Fibroblast of the aortic adventitia (primary cell): ENCODE measurements around the gene PRKG1. TPM values are rescaled to one million over a fixed set of nuclear protein-coding genes. Genes with fewer than 3 reads are reported as not detected.

Experiments used
- DNase-seq: peaks from one replicate; pipeline ENCODE4 v3.0.0-alpha.2; 2010; ENCODE audit warnings: low read depth
- H3K4me3 ChIP-seq: 2 replicates; pipeline ENCODE4 v1.5.1; 2011; ENCODE audit warnings: low read depth, mild to moderate bottlenecking, control low read depth, low read length, moderate library complexity
- total RNA-seq: library from RNA; depleted of rRNA; stranded (reverse); fragments of >200 nt; gene quantifications from 2 replicates; pipeline ENCODE4 v1.2.3, GENCODE V29; 2012; ENCODE audit warnings: low replicate concordance
- TF ChIP-seq, protein P1 (sequence below): IDR thresholded peaks from 2 replicates; pipeline ENCODE4 v1.5.1; 2011; ENCODE audit warnings: mild to moderate bottlenecking, low read length, control low read depth, inconsistent platforms; ENCODE audit not compliant: insufficient read depth

The PRKG1 gene
- total RNA-seq, 1 donor: 45.6 TPM

DNA sequence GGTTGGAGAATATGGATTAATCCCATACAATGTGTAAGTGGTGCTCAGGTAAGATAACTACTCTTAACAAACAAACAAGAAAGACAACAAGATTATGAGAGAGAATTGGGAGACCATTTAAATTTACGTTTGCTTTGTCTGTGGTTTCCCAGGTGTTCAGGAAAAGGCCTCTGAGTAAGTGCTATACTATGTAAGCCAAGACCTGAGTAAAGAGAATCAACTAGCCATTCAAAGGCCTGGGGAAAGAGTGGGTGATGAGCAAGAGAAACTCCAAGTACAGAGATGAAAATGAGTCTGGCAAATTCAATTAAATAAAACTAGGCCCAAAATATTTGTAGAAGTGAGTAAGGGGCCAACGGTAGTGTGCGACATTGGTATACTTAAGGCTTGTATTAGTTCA lies 615.2 kb downstream of the PRKG1 start:
- TF ChIP-seq, protein P1, sequence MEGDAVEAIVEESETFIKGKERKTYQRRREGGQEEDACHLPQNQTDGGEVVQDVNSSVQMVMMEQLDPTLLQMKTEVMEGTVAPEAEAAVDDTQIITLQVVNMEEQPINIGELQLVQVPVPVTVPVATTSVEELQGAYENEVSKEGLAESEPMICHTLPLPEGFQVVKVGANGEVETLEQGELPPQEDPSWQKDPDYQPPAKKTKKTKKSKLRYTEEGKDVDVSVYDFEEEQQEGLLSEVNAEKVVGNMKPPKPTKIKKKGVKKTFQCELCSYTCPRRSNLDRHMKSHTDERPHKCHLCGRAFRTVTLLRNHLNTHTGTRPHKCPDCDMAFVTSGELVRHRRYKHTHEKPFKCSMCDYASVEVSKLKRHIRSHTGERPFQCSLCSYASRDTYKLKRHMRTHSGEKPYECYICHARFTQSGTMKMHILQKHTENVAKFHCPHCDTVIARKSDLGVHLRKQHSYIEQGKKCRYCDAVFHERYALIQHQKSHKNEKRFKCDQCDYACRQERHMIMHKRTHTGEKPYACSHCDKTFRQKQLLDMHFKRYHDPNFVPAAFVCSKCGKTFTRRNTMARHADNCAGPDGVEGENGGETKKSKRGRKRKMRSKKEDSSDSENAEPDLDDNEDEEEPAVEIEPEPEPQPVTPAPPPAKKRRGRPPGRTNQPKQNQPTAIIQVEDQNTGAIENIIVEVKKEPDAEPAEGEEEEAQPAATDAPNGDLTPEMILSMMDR: no peak
- H3K4me3 ChIP-seq: no peak overlapping the region
- no peak for DNase-seq

DNA sequence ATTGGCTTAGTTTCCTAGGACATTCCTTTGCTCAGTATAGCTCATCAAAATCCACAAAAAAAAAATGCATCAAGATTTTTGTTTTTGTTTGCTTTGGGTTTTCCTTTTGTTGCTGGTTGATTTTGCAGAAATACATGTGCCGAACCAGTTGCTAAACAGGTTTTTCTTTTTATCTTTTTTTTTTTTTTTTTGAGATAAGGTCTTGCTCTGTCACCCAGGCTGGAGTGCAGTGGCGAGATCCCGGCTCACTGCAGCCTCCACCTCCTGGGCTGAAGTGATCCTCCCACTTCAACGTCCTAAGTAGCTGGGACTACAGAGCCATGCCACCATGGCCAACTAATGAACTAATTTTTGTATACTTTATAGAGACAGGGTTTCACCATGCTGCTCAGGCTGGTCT lies 616.8 kb downstream of the PRKG1 start:
- no peak overlapping the region for H3K4me3 ChIP-seq
- no peak for DNase-seq
- TF ChIP-seq, protein P1: no peak

DNA sequence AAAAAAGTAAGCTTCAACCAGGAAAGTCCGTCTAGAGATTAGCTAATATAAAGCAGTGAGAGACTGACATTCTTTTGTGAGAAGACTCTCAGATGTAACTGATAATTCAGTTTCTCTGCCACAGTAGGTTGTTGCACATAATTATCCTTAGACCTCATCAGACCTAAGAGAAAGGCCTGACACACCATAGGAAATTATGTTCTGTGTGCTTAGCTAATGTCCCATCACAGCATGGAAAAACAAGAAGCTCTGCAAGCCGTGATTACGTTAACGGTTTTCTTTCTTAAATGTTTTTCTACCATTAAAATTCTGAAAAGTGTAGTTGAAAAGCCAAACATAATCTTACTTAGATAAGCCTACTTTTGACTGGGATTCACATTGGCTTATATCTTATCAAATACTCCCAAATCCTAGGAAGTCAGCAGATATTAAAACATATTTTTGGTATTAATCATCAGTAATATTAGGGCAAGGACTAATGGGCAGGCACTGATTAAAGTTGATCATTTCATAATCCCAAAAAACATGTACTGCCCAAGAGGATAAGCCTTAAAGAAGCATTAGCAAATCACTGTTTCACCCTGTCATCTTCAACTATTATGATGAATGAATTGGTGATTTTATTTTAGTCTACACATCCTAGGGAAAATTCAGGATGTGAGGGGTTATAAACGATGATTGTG lies 619.9 kb downstream of the PRKG1 start:
- DNase-seq: peak; percentile 31
- TF ChIP-seq, protein P1: no peak
- H3K4me3 ChIP-seq: no peak overlapping the region

DNA sequence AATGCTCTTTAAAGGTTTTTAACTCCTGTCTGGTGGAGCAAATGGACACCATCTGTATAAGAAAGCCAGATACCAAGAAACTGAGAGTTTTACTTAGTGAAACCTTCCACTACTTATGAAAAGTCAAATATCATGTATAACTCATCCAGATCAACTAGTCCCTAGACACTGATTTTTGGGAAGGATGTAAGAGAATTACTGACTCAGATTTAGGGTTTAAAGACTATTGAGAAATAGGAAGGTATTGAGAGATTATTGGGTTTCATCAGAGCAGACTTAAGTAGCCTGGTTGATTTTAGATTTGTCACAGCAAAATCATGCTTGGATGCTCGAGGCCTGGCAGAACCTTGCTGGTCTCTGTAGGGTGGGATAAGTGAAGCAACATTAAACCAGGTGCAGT lies 622.0 kb downstream of the PRKG1 start:
- DNase-seq: peak; percentile 20
- TF ChIP-seq, protein P1: no peak

DNA sequence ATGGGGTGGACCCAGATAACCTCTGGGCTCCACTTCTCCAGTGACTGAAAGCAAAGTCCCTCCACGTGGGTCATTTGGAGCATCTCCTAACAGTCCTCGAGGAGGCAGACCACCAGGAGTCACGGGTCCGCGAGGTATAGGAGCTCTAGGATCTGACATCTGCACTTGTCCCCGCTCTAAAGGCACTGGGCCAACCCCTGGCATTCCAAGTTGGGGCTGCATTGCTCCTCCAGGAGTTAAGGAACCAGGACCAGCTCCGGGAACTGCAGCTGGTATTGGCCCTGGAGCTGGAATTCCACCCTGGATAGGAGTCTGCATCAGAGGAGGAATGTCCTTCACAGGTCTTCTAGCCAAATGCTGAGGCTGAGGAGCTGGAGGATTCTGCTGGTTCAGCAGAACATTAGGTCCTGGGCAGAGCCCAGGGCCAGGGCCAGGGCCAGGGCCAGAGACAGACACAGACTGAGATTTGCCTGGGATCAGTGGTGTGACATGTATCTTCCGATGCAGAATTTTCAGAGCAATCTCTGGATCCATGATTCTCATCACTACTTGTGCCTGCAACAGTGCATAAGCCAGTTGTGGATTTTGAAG lies 624.3 kb downstream of the PRKG1 start:
- H3K4me3 ChIP-seq: peak overlapping the region; percentile 89
- TF ChIP-seq, protein P1: no peak
- DNase-seq: no peak

More for the DNA sequence above, 622.0 kb downstream of the PRKG1 start:
- no peak overlapping the region for H3K4me3 ChIP-seq

DNA sequence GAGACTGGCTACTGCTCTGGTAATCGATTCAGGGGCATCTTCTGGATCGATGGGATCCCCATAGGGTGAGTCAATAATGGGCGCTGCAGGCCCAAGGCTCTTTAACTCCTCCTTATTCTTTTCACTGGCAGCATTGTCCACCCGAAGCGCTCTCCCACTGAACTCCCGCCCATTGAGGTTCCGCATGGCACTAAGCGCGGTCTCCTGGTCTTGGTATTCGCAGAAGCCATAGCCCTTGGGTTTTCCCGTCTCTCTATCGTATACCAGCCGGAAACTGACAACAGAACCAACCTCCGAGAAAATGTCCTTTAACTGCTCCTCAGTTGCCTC lies 624.8 kb downstream of the PRKG1 start:
- TF ChIP-seq, protein P1: no peak
- DNase-seq: no peak
- H3K4me3 ChIP-seq: peak overlapping the region; percentile 89
